ENCODE data around the gene POLE. TPM values are rescaled to one million over a fixed set of nuclear protein-coding genes. Genes with fewer than 3 reads are reported as not detected.

The POLE gene
- total and polyA plus RNA-seq, 2 experiments from 2014 or later, result 19.3 to 46.1 TPM

- no peaks in the 10 kb centered on the region for H3K36me3 ChIP-seq
- H3K4me3 ChIP-seq, result no peak overlapping the region
- H3K27ac ChIP-seq, result no peak overlapping the region
- no peaks in the 10 kb centered on the region for H3K4me1 ChIP-seq (ENCODE audit: low read depth)
- DNase-seq (ENCODE audit: low read depth in 1 of 2, low spot score in 1 of 2), result peak in 1 of 2 donors; percentile 20
- H3K9me3 ChIP-seq (ENCODE audit: low read depth), result no peaks in the 10 kb centered on the region
- H3K27me3 ChIP-seq, result peaks cover 55% of the 10 kb centered on the region
- TF ChIP-seq, protein P1, sequence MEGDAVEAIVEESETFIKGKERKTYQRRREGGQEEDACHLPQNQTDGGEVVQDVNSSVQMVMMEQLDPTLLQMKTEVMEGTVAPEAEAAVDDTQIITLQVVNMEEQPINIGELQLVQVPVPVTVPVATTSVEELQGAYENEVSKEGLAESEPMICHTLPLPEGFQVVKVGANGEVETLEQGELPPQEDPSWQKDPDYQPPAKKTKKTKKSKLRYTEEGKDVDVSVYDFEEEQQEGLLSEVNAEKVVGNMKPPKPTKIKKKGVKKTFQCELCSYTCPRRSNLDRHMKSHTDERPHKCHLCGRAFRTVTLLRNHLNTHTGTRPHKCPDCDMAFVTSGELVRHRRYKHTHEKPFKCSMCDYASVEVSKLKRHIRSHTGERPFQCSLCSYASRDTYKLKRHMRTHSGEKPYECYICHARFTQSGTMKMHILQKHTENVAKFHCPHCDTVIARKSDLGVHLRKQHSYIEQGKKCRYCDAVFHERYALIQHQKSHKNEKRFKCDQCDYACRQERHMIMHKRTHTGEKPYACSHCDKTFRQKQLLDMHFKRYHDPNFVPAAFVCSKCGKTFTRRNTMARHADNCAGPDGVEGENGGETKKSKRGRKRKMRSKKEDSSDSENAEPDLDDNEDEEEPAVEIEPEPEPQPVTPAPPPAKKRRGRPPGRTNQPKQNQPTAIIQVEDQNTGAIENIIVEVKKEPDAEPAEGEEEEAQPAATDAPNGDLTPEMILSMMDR (IDR thresholded peaks at IDR 0.05; ENCODE audit: low read depth, low read length), result no peak
Observed at GRCh38 chr12:132604151-132604618, 83.0 kb downstream of the POLE start.

- Histone ChIP-seq H3K4me1 (ENCODE audit: low read depth) (no peaks in the 10 kb centered on the region), H3K4me3 (no peak overlapping the region), H3K27ac (no peak overlapping the region), H3K9me3 (ENCODE audit: low read depth) (no peaks in the 10 kb centered on the region), H3K27me3 (peaks cover 53% of the 10 kb centered on the region), H3K36me3 (no peaks in the 10 kb centered on the region)
- no peak for DNase-seq (ENCODE audit: low read depth in 1 of 2, low spot score in 1 of 2)
- TF ChIP-seq, protein P1 (IDR thresholded peaks at IDR 0.05; ENCODE audit: low read depth, low read length), result no peak
Observed at GRCh38 chr12:132603240-132604150, 83.6 kb downstream of the POLE start.

GRCh38 chr12:132602572-132603239, 84.4 kb downstream of the POLE start:
- TF ChIP-seq, protein P1 (IDR thresholded peaks at IDR 0.05; ENCODE audit: low read depth, low read length), result no peak
- H3K9me3 ChIP-seq (ENCODE audit: low read depth), result no peaks in the 10 kb centered on the region
- H3K27ac ChIP-seq, result no peak overlapping the region
- peak in 1 of 2 donors; percentile 16 for DNase-seq (ENCODE audit: low read depth in 1 of 2, low spot score in 1 of 2)
- no peak overlapping the region for H3K4me3 ChIP-seq
- H3K4me1 ChIP-seq (ENCODE audit: low read depth), result no peaks in the 10 kb centered on the region
- H3K36me3 ChIP-seq, result no peaks in the 10 kb centered on the region
- H3K27me3 ChIP-seq, result peaks cover 47% of the 10 kb centered on the region

GRCh38 chr12:132601171-132601883, 85.8 kb downstream of the POLE start:
- Histone ChIP-seq H3K27me3 (peaks cover 35% of the 10 kb centered on the region), H3K36me3 (no peaks in the 10 kb centered on the region)
- TF ChIP-seq, protein P1 (IDR thresholded peaks at IDR 0.05; ENCODE audit: low read depth, low read length), result no peak

More at GRCh38 chr12:132601171-132601883, 85.8 kb downstream of the POLE start:
- Histone ChIP-seq H3K4me3 (no peak overlapping the region), H3K4me1 (ENCODE audit: low read depth) (no peaks in the 10 kb centered on the region), H3K27ac (no peak overlapping the region), H3K9me3 (ENCODE audit: low read depth) (no peaks in the 10 kb centered on the region)
- DNase-seq (ENCODE audit: low read depth in 1 of 2, low spot score in 1 of 2), result no peak

All from cardiac muscle cell (in vitro differentiated cells and primary cell).